Measurements from ENCODE around the gene MMP2. TPM values are rescaled to one million over a fixed set of nuclear protein-coding genes. Genes with fewer than 3 reads are reported as not detected.

The MMP2 gene
- total and polyA plus RNA-seq, 2 experiments from 2014 or later = 25.6 to 43.8 TPM

DNA sequence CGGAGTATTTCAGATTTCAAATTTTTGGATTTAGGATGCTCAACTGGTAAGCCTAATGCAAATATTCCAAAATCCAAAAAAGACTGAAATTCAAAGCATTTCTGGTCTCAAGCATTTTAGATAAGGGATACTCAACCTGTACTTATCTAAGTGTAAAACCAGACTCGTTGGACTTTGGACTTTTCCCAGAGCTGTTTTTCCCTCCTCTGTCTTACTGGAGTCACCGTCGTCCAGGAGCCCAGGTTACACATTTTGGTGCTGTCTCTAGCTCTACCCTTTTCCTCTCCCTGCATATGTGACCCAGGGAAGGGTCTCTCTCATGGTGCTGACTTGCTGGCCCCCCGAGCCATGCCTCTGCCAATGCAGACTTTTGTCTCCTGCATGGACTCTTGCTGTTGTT is 46.0 kb upstream of the MMP2 start (continued):
- TF ChIP-seq, protein P1, sequence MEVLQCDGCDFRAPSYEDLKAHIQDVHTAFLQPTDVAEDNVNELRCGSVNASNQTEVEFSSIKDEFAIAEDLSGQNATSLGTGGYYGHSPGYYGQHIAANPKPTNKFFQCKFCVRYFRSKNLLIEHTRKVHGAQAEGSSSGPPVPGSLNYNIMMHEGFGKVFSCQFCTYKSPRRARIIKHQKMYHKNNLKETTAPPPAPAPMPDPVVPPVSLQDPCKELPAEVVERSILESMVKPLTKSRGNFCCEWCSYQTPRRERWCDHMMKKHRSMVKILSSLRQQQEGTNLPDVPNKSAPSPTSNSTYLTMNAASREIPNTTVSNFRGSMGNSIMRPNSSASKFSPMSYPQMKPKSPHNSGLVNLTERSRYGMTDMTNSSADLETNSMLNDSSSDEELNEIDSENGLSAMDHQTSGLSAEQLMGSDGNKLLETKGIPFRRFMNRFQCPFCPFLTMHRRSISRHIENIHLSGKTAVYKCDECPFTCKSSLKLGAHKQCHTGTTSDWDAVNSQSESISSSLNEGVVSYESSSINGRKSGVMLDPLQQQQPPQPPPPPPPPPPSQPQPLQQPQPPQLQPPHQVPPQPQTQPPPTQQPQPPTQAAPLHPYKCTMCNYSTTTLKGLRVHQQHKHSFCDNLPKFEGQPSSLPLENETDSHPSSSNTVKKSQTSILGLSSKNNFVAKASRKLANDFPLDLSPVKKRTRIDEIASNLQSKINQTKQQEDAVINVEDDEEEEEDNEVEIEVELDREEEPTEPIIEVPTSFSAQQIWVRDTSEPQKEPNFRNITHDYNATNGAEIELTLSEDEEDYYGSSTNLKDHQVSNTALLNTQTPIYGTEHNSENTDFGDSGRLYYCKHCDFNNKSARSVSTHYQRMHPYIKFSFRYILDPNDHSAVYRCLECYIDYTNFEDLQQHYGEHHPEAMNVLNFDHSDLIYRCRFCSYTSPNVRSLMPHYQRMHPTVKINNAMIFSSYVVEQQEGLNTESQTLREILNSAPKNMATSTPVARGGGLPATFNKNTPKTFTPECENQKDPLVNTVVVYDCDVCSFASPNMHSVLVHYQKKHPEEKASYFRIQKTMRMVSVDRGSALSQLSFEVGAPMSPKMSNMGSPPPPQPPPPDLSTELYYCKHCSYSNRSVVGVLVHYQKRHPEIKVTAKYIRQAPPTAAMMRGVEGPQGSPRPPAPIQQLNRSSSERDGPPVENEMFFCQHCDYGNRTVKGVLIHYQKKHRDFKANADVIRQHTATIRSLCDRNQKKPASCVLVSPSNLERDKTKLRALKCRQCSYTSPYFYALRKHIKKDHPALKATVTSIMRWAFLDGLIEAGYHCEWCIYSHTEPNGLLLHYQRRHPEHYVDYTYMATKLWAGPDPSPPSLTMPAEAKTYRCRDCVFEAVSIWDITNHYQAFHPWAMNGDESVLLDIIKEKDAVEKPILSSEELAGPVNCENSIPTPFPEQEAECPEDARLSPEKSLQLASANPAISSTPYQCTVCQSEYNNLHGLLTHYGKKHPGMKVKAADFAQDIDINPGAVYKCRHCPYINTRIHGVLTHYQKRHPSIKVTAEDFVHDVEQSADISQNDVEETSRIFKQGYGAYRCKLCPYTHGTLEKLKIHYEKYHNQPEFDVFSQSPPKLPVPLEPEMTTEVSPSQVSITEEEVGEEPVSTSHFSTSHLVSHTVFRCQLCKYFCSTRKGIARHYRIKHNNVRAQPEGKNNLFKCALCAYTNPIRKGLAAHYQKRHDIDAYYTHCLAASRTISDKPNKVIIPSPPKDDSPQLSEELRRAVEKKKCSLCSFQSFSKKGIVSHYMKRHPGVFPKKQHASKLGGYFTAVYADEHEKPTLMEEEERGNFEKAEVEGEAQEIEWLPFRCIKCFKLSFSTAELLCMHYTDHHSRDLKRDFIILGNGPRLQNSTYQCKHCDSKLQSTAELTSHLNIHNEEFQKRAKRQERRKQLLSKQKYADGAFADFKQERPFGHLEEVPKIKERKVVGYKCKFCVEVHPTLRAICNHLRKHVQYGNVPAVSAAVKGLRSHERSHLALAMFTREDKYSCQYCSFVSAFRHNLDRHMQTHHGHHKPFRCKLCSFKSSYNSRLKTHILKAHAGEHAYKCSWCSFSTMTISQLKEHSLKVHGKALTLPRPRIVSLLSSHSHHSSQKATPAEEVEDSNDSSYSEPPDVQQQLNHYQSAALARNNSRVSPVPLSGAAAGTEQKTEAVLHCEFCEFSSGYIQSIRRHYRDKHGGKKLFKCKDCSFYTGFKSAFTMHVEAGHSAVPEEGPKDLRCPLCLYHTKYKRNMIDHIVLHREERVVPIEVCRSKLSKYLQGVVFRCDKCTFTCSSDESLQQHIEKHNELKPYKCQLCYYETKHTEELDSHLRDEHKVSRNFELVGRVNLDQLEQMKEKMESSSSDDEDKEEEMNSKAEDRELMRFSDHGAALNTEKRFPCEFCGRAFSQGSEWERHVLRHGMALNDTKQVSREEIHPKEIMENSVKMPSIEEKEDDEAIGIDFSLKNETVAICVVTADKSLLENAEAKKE (CRISPR knock-in tag; IDR thresholded peaks at IDR 0.05) = no peak
- TF ChIP-seq ZNF114 (CRISPR knock-in tag; IDR thresholded peaks at IDR 0.05) = no peak

DNA sequence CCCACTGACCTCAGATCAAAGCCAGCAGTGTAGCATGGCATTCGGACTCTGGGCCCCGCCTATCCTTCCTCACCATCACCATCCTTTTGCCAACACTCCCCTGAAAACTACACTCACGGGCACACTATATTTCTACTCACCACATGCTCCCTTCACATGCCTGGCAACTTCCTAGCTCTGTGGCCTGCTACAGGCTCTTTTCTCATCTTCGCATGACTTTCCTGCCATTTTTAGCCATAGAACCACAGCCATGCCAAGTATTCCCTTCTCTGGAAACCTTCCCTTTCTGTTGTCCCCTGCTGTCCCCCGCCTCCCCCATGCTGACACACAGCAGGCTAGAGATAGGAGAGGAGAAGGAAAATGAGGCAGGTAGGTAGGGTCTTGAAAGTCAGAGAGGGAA is 45.5 kb upstream of the MMP2 start:
- H4K20me1 ChIP-seq (replicated peaks; ENCODE audit: insufficient read depth) = no peaks in the 10 kb centered on the region
- H3K27ac ChIP-seq (ENCODE audit: low read depth) = no peak overlapping the region
- no peaks in the 10 kb centered on the region for H3K4me1 ChIP-seq (ENCODE audit: insufficient read depth)
- ATAC-seq (no peak), DNase-seq (ENCODE audit: low spot score) (no peak)
- H3K27me3 ChIP-seq (ENCODE audit: insufficient read depth) = no peaks in the 10 kb centered on the region
- H3K9me2 ChIP-seq (ENCODE audit: insufficient read depth) = no peaks in the 10 kb centered on the region
- Mint-ChIP-seq H3K4me1 (no peaks in the 10 kb centered on the region), H3K9me3 (no peaks in the 10 kb centered on the region), H3K27me3 (ENCODE audit: insufficient read depth, low read depth, poor library complexity) (peaks cover 2% of the 10 kb centered on the region), H3K4me3 (no peak overlapping the region), H3K36me3 (ENCODE audit: low read depth) (no peaks in the 10 kb centered on the region), H3K27ac (no peak overlapping the region; the same call in 1 of the 2 replicates)
- no peak overlapping the region for H3K4me3 ChIP-seq
- no peaks in the 10 kb centered on the region for H3K79me2 ChIP-seq (replicated peaks; ENCODE audit: insufficient read depth)
- no peak overlapping the region for H3K4me2 ChIP-seq
- H3F3A ChIP-seq (replicated peaks; ENCODE audit: low read depth) = no peaks in the 10 kb centered on the region
- no peaks in the 10 kb centered on the region for H3K36me3 ChIP-seq (ENCODE audit: insufficient read depth)
- no peak for TF ChIP-seq ZNF331 (CRISPR knock-in tag; IDR thresholded peaks at IDR 0.05; ENCODE audit: low read depth)
- TF ChIP-seq STAT1 (IDR thresholded peaks at IDR 0.05; ENCODE audit: unreplicated experiment) = no peak
- no peak for TF ChIP-seq JUNB (IDR thresholded peaks at IDR 0.05; ENCODE audit: unreplicated experiment)
- TF ChIP-seq CREB1 (CRISPR knock-in tag; IDR thresholded peaks at IDR 0.05; ENCODE audit: low read depth) = no peak
- TF ChIP-seq, protein P1 (CRISPR knock-in tag; IDR thresholded peaks at IDR 0.05) = no peak
- TF ChIP-seq, protein P2, sequence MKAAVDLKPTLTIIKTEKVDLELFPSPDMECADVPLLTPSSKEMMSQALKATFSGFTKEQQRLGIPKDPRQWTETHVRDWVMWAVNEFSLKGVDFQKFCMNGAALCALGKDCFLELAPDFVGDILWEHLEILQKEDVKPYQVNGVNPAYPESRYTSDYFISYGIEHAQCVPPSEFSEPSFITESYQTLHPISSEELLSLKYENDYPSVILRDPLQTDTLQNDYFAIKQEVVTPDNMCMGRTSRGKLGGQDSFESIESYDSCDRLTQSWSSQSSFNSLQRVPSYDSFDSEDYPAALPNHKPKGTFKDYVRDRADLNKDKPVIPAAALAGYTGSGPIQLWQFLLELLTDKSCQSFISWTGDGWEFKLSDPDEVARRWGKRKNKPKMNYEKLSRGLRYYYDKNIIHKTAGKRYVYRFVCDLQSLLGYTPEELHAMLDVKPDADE (IDR thresholded peaks at IDR 0.05) = no peak
- no peak for TF ChIP-seq ZNF114 (CRISPR knock-in tag; IDR thresholded peaks at IDR 0.05)
- no peak for TF ChIP-seq POLR2AphosphoS5 (IDR thresholded peaks at IDR 0.05; ENCODE audit: low read depth)
- H2AFZ ChIP-seq = no peak overlapping the region

All from GM23338 (cell line).